ENCODE measurements around the gene DCAF17. TPM values are rescaled to one million over a fixed set of nuclear protein-coding genes. Genes with fewer than 3 reads are reported as not detected.
"Not testable (repeated sequence)": the region's sequence is repeated elsewhere in the genome, so short reads cannot be mapped to it uniquely, and the experiment has no call there.

DCAF17 gene
- total RNA-seq, 2 donors from 2014 or later, result 22.7 to 31.7 TPM

- 93 to 96% methylated on average over 2 of the region's 2 CpGs for WGBS, 2 experiments (ENCODE audit: insufficient coverage in 1 of 2, insufficient read length in 1 of 2)
- no peak for TF ChIP-seq CTCF (conservative IDR thresholded peaks at IDR 0.05)
- Mint-ChIP-seq H3K27me3 (ENCODE audit: insufficient read depth) (no peaks in the 10 kb centered on the region), H3K4me3 (no peak overlapping the region), H3K9me3 (peaks cover 23% of the 10 kb centered on the region), H3K4me1 (peaks cover 4% of the 10 kb centered on the region), H3K36me3 (ENCODE audit: low read depth) (peaks cover 27% of the 10 kb centered on the region), H3K27ac (no peak overlapping the region)
- peaks cover 4% of the 10 kb centered on the region for H3K36me3 ChIP-seq (ENCODE audit: control insufficient read depth, insufficient read depth, low read length)
- no peak for DNase-seq
- H3K27ac ChIP-seq (ENCODE audit: low read depth, low read length), result no peak overlapping the region
- H3K9ac ChIP-seq (ENCODE audit: extremely low read depth, low read length, poor library complexity, severe bottlenecking), result no peak overlapping the region
- H3K4me1 ChIP-seq (ENCODE audit: control insufficient read depth, insufficient read depth, low read length), result no peaks in the 10 kb centered on the region
- H3K27me3 ChIP-seq (ENCODE audit: control insufficient read depth, insufficient read depth, low read length, poor library complexity, severe bottlenecking), result no peaks in the 10 kb centered on the region
- H3K4me3 ChIP-seq (ENCODE audit: low read length), result no peak overlapping the region
- peaks cover 29% of the 10 kb centered on the region for H3K9me3 ChIP-seq (ENCODE audit: control insufficient read depth, low read length)
Observed at GRCh38 chr2:171419333-171419732, 14.7 kb upstream of the DCAF17 start.

- H3K4me1 Mint-ChIP-seq, result peaks cover 3% of the 10 kb centered on the region
- no peak overlapping the region for H3K9ac ChIP-seq (ENCODE audit: extremely low read depth, low read length, poor library complexity, severe bottlenecking)
- H3K36me3 Mint-ChIP-seq (ENCODE audit: low read depth), result peaks cover 43% of the 10 kb centered on the region
- H3K4me1 ChIP-seq (ENCODE audit: control insufficient read depth, insufficient read depth, low read length), result no peaks in the 10 kb centered on the region
- TF ChIP-seq CTCF (conservative IDR thresholded peaks at IDR 0.05), result no peak
- WGBS, 2 experiments (ENCODE audit: insufficient coverage in 1 of 2, insufficient read length in 1 of 2), result 96 to 100% methylated on average over 1 to 2 of the region's 3 CpGs
- H3K4me3 Mint-ChIP-seq, result no peak overlapping the region
- H3K27ac Mint-ChIP-seq, result no peak overlapping the region
- no peaks in the 10 kb centered on the region for H3K27me3 ChIP-seq (ENCODE audit: control insufficient read depth, insufficient read depth, low read length, poor library complexity, severe bottlenecking)
- peaks cover 10% of the 10 kb centered on the region for H3K36me3 ChIP-seq (ENCODE audit: control insufficient read depth, insufficient read depth, low read length)
- no peak overlapping the region for H3K27ac ChIP-seq (ENCODE audit: low read depth, low read length)
- H3K9me3 Mint-ChIP-seq, result peaks cover 39% of the 10 kb centered on the region
- no peaks in the 10 kb centered on the region for H3K27me3 Mint-ChIP-seq (ENCODE audit: insufficient read depth)
- no peak for DNase-seq
- H3K4me3 ChIP-seq (ENCODE audit: low read length), result no peak overlapping the region
- H3K9me3 ChIP-seq (ENCODE audit: control insufficient read depth, low read length), result peaks cover 45% of the 10 kb centered on the region
Observed at GRCh38 chr2:171420728-171421563, 13.1 kb upstream of the DCAF17 start.

GRCh38 chr2:171422710-171423495 lies 11.1 kb upstream of the DCAF17 start:
- not testable (repeated sequence) for H3K36me3 ChIP-seq (ENCODE audit: control insufficient read depth, insufficient read depth, low read length); H3K4me3 ChIP-seq (ENCODE audit: low read length); H3K27ac ChIP-seq (ENCODE audit: low read depth, low read length); H3K27ac Mint-ChIP-seq; DNase-seq; H3K9ac ChIP-seq (ENCODE audit: extremely low read depth, low read length, poor library complexity, severe bottlenecking); H3K4me3 Mint-ChIP-seq; H3K27me3 ChIP-seq (ENCODE audit: control insufficient read depth, insufficient read depth, low read length, poor library complexity, severe bottlenecking); H3K4me1 Mint-ChIP-seq; H3K4me1 ChIP-seq (ENCODE audit: control insufficient read depth, insufficient read depth, low read length); H3K27me3 Mint-ChIP-seq (ENCODE audit: insufficient read depth)
- Mint-ChIP-seq H3K9me3 (peaks cover 41% of the 10 kb centered on the region), H3K36me3 (ENCODE audit: low read depth) (peaks cover 51% of the 10 kb centered on the region)
- H3K9me3 ChIP-seq (ENCODE audit: control insufficient read depth, low read length), result peaks cover 60% of the 10 kb centered on the region
- WGBS, 2 experiments (ENCODE audit: insufficient coverage in 1 of 2, insufficient read length in 1 of 2), result 89 to 95% methylated on average over 1 to 2 of the region's 2 CpGs

All from endodermal cell (in vitro differentiated cells).